HCT116 (cell line): ENCODE data around the gene NDC1. TPM values are rescaled to one million over a fixed set of nuclear protein-coding genes. Genes with fewer than 3 reads are reported as not detected.

Experiments
- ATAC-seq: fragments of 200-7000 bp; cut with Tn5 transposase; 2 replicates; pipeline ENCODE4 v1.9.1; 2020; ENCODE audit warnings: mild to moderate bottlenecking, moderate library complexity
- BruUV-seq: library from RNA; stranded (reverse); fragments of 400-500 nt; replicated peaks from 2 replicates; lab custom pipeline; 2021; lab: Mats Ljungman, UMichigan
- CTCF ChIA-PET: fragments of 300-600 bp; sonication (Branson Sonifier 250); formaldehyde crosslinking; loops from one replicate; lab custom pipeline; 2021; ENCODE audit warnings: antibody characterized with exemption; lab: Charles Lee
- POLR2A ChIA-PET: fragments of 300-600, 350-600 bp; sonication (Branson Sonifier 250); formaldehyde crosslinking; loops from one replicate; lab custom pipeline; 2021; ENCODE audit warnings: antibody characterized with exemption; lab: Charles Lee
- RAD21 ChIA-PET, 2 experiments: fragments of 300-600 bp; sonication (Branson Sonifier 250); formaldehyde crosslinking; loops; one replicate each; lab custom pipeline; 2023; ENCODE audit warnings: low total read pairs in 2 of 2; ENCODE audit not compliant: uncharacterized antibody in 2 of 2, unreplicated experiment in 2 of 2, low non-redundant PET in 1 of 2; lab: Charles Lee
- DNase-seq: peaks from one replicate; pipeline ENCODE4 v3.0.0-alpha.2; 2010; ENCODE audit warnings: low read depth, low spot score
- H2AFZ ChIP-seq: fragments of 200-600 bp; shearing (Covaris generic), sonication (generic); 2 replicates; pipeline ENCODE4 v1.6.1; 2017; ENCODE audit warnings: low read depth, mixed run types, mixed read lengths, antibody characterized with exemption, low read length; ENCODE audit not compliant: poor library complexity, severe bottlenecking
- H3K27ac ChIP-seq: 2 replicates; pipeline ENCODE4 v1.5.1; 2012; ENCODE audit warnings: low read depth, low read length
- H3K27me3 ChIP-seq: fragments of 200-600 bp; sonication (generic); 2 replicates; pipeline ENCODE4 v1.6.1; 2016; ENCODE audit warnings: mixed run types, low read length, mixed read lengths; ENCODE audit not compliant: insufficient read depth
- H3K36me3 ChIP-seq, 2 experiments: fragments of 200-500 bp in 1 of 2; fragments of 200-600 bp in 1 of 2; sonication (Bioruptor generic) in 1 of 2; sonication (generic) in 1 of 2; 2 replicates each; pipeline versions ENCODE4 v1.5.1 to v1.6.1; 2014 to 2016; ENCODE audit warnings: low read length in 2 of 2, inconsistent platforms in 1 of 2, mixed read lengths in 1 of 2, mixed run types in 1 of 2; ENCODE audit not compliant: insufficient read depth in 2 of 2, control insufficient read depth in 1 of 2
- H3K4me1 ChIP-seq, 2 experiments: fragments of 200-600 bp in 1 of 2; sonication (generic) in 1 of 2; 2 replicates each; pipeline versions ENCODE4 v1.5.1 to v1.6.1; 2012 to 2017; ENCODE audit warnings: low read length in 2 of 2, inconsistent platforms in 1 of 2, mild to moderate bottlenecking in 1 of 2, mixed read lengths in 1 of 2, mixed run types in 1 of 2, moderate library complexity in 1 of 2; ENCODE audit not compliant: insufficient read depth in 2 of 2, control insufficient read depth in 1 of 2
- H3K4me2 ChIP-seq: fragments of 200-600 bp; sonication (generic); 2 replicates; pipeline ENCODE4 v1.6.1; 2017; ENCODE audit warnings: mixed run types, low read length, mixed read lengths
- H3K4me3 ChIP-seq, 2 experiments: fragments of 200-600 bp in 1 of 2; sonication (generic) in 1 of 2; replicated peaks in 1 of 2; 2 replicates each; pipeline ENCODE4 v1.5.1; 2011 to 2016; ENCODE audit warnings: low read length in 2 of 2, control low read depth in 1 of 2, low read depth in 1 of 2, mild to moderate bottlenecking in 1 of 2, mixed read lengths in 1 of 2, mixed run types in 1 of 2
- H3K79me2 ChIP-seq: fragments of 200-600 bp; sonication (generic); 2 replicates; pipeline ENCODE4 v1.6.1; 2017; ENCODE audit warnings: mild to moderate bottlenecking, mixed run types, low read length, moderate library complexity, mixed read lengths; ENCODE audit not compliant: insufficient read depth
- H3K9ac ChIP-seq: fragments of 200-600 bp; sonication (generic); 2 replicates; pipeline ENCODE4 v1.6.1; 2016; ENCODE audit warnings: low read length, mixed read lengths
- H3K9me2 ChIP-seq: fragments of 200-600 bp; sonication (generic), shearing (Covaris generic); 2 replicates; pipeline ENCODE4 v1.6.1; 2017; ENCODE audit warnings: mixed run types, mild to moderate bottlenecking, moderate library complexity; ENCODE audit not compliant: insufficient read depth
- H3K9me3 ChIP-seq, 2 experiments: fragments of 200-500 bp in 1 of 2; fragments of 200-600 bp in 1 of 2; sonication (Bioruptor generic) in 1 of 2; sonication (generic) in 1 of 2; 2 replicates each; pipeline ENCODE4 v1.6.1; 2014 to 2017; ENCODE audit warnings: low read length in 2 of 2, mixed read lengths in 2 of 2, inconsistent platforms in 1 of 2, low read depth in 1 of 2, mild to moderate bottlenecking in 1 of 2, mixed run types in 1 of 2, moderate library complexity in 1 of 2; ENCODE audit not compliant: control insufficient read depth in 1 of 2, insufficient read depth in 1 of 2
- H4K20me1 ChIP-seq: fragments of 200-600 bp; sonication (generic), shearing (Covaris generic); 2 replicates; pipeline ENCODE4 v1.6.1; 2017; ENCODE audit warnings: mixed run types, mild to moderate bottlenecking, moderate library complexity; ENCODE audit not compliant: insufficient read depth
- CBX3 ChIP-seq: IDR thresholded peaks from 2 replicates; pipeline ENCODE4 v1.6.1; 2012; ENCODE audit warnings: low read depth
- CTCF ChIP-seq, 3 experiments: fragments of 200-600 bp in 1 of 3; sonication (generic) in 1 of 3; IDR thresholded peaks in 2 of 3; conservative IDR thresholded peaks in 1 of 3; 2 replicates each; pipeline ENCODE4 v1.5.1; 2012 to 2017; ENCODE audit warnings: low read depth in 2 of 3, low read length in 2 of 3, antibody characterized with exemption in 1 of 3, borderline replicate concordance in 1 of 3, control low read depth in 1 of 3, mild to moderate bottlenecking in 1 of 3, mixed read lengths in 1 of 3, mixed run types in 1 of 3, moderate library complexity in 1 of 3; ENCODE audit not compliant: insufficient read depth in 1 of 3
- ELF1 ChIP-seq: IDR thresholded peaks from 2 replicates; pipeline ENCODE4 v1.6.1; 2012; ENCODE audit warnings: low read depth, borderline replicate concordance
- FOSL1 ChIP-seq: IDR thresholded peaks from 2 replicates; pipeline ENCODE4 v1.6.1; 2012; ENCODE audit warnings: low read depth
- JUND ChIP-seq: IDR thresholded peaks from 2 replicates; pipeline ENCODE4 v1.6.1; 2012
- MAX ChIP-seq: IDR thresholded peaks from 2 replicates; pipeline ENCODE4 v1.6.1; 2012
- REST ChIP-seq: IDR thresholded peaks from 2 replicates; pipeline ENCODE4 v1.6.1; 2012; ENCODE audit warnings: low read depth
- SP1 ChIP-seq: IDR thresholded peaks from 2 replicates; pipeline ENCODE4 v1.6.1; 2012; ENCODE audit warnings: low read depth
- SRF ChIP-seq: IDR thresholded peaks from 2 replicates; pipeline ENCODE4 v1.6.1; 2012; ENCODE audit warnings: low read depth
- YY1 ChIP-seq: IDR thresholded peaks from 2 replicates; pipeline ENCODE4 v1.6.1; 2011; ENCODE audit warnings: low read length, low read depth, moderate library complexity, mild to moderate bottlenecking; ENCODE audit not compliant: insufficient replicate concordance; ENCODE audit errors: extremely low read depth
- ZBTB33 ChIP-seq: IDR thresholded peaks from 2 replicates; pipeline ENCODE4 v1.6.1; 2011; ENCODE audit warnings: mild to moderate bottlenecking, low read length, moderate library complexity; ENCODE audit not compliant: insufficient replicate concordance; ENCODE audit errors: extremely low read depth
- ZNF274 ChIP-seq: fragments of 200-500 bp; sonication (Bioruptor generic); IDR thresholded peaks from 2 replicates; pipeline ENCODE4 v1.6.1; 2014; ENCODE audit warnings: mild to moderate bottlenecking, low read depth, low read length, inconsistent platforms
- intact Hi-C: fragments of 100-400 bp; cut with micrococcal nuclease; formaldehyde crosslinking; loops from 2 replicates; pipeline ENCODE4 v1.10.0; 2022
- total RNA-seq: library from RNA; stranded (reverse); gene quantifications from one replicate; pipeline ENCODE4 v1.2.1, GENCODE V29; 2021; ENCODE audit not compliant: unreplicated experiment

The NDC1 gene
- total RNA-seq, 1 experiment from 2014 or later: 54.7 TPM

GRCh38 chr1:53763911-53764310, 74.2 kb downstream of the NDC1 start:
- Histone ChIP-seq H3K36me3 (peaks cover 9 to 18% of the 10 kb centered on the region in 2 experiments; a peak in 2 of 4 replicates), H3K9me2 (no peaks in the 10 kb centered on the region), H3K79me2 (no peaks in the 10 kb centered on the region), H4K20me1 (0 out of 2 replicates have a peak, but pooled peaks cover 3% of the 10 kb centered on the region), H2AFZ (no peak overlapping the region), H3K4me1 (no peaks in the 10 kb centered on the region), H3K9ac (no peak overlapping the region), H3K4me3 (no peak overlapping the region), H3K4me2 (no peak overlapping the region), H3K9me3 (no peaks in the 10 kb centered on the region), H3K27ac (no peak overlapping the region), H3K27me3 (no peaks in the 10 kb centered on the region)
- CTCF ChIA-PET: interaction anchor here (0.8 kb wide), 1 partner anchor 10 kb away, joined by 3 read pairs; no protein-coding TSS in a partner anchor
- BruUV-seq: no TSS peak
- RAD21 ChIA-PET: no interaction called here
- POLR2A ChIA-PET: interaction anchor here (0.6 kb wide), 1 partner anchor 21 kb away, joined by 3 read pairs; no protein-coding TSS in a partner anchor
- DNase-seq: no peak
- TF ChIP-seq ZNF274: no peak
- TF ChIP-seq MAX: no peak
- no peak for TF ChIP-seq SP1
- TF ChIP-seq ELF1: no peak
- TF ChIP-seq REST: no peak
- TF ChIP-seq CTCF (IDR thresholded peaks at IDR 0.05 in 2 of 3, conservative IDR thresholded peaks at IDR 0.05 in 1 of 3; ENCODE audit: borderline replicate concordance in 1 of 3, insufficient read depth in 1 of 3, low read depth in 2 of 3, low read length in 2 of 3): no peak
- TF ChIP-seq JUND: no peak
- TF ChIP-seq SRF: no peak
- TF ChIP-seq FOSL1: no peak
- TF ChIP-seq CBX3: no peak
- no peak for TF ChIP-seq ZBTB33
- no peak for TF ChIP-seq YY1
- no peak for ATAC-seq
- intact Hi-C loops: no loop called here
